Spleen (tissue), 7 donors: ENCODE data around the gene PRKG1.

Experiments
- POLR2A ChIP-seq, 3 donors: fragments of 450-650 bp; IDR thresholded peaks; one replicate each; pipeline ENCODE4 v1.5.1; 2017; ENCODE audit warnings: antibody characterized with exemption in 3 of 3, mild to moderate bottlenecking in 1 of 3
- POLR2AphosphoS5 ChIP-seq, 3 donors: sonication (generic); formaldehyde crosslinking; IDR thresholded peaks; one replicate each; pipeline ENCODE4 v1.5.1; 2017; ENCODE audit warnings: antibody characterized with exemption in 3 of 3
- TF ChIP-seq, protein P1 (sequence below), 11 experiments: fragments of 200-600 bp in 7 of 11; fragments of 450-650 bp in 4 of 11; sonication (generic) in 4 of 11; IDR thresholded peaks in 8 of 11; conservative IDR thresholded peaks in 3 of 11; 1 replicate in 7 of 11; 2 replicates in 4 of 11; pipeline versions ENCODE4 v1.4.0 to v1.8.0; 2016 to 2021; ENCODE audit warnings: antibody characterized with exemption in 11 of 11, inconsistent platforms in 4 of 11, mild to moderate bottlenecking in 1 of 11
- donor health status: DM: no; HTN: no; CAD: no; lungs with moderate emphysema.
- donor health status: DM: no; HTN: no; CAD: no.
- donor health status: DM: no; HTN: no; CAD: no.

DNA sequence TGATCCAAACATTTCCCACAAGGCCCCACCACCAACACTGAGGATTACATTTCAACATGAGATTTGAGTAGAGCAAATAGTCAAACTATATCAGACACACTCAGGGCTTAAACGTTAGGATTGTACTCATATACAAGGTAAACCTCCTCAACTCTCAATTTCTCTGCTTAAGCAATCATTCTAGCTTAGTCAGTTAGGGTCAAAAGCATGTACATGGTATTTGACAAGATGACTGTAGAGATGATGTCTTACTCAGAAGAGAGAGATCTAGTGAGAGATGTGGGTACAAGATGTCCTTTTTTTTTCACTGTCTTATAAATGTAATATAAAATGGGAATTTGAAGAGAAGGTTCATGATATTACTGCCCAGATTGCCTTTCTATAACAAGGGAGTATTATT is 270.1 kb downstream of the PRKG1 start:
- TF ChIP-seq, protein P1, sequence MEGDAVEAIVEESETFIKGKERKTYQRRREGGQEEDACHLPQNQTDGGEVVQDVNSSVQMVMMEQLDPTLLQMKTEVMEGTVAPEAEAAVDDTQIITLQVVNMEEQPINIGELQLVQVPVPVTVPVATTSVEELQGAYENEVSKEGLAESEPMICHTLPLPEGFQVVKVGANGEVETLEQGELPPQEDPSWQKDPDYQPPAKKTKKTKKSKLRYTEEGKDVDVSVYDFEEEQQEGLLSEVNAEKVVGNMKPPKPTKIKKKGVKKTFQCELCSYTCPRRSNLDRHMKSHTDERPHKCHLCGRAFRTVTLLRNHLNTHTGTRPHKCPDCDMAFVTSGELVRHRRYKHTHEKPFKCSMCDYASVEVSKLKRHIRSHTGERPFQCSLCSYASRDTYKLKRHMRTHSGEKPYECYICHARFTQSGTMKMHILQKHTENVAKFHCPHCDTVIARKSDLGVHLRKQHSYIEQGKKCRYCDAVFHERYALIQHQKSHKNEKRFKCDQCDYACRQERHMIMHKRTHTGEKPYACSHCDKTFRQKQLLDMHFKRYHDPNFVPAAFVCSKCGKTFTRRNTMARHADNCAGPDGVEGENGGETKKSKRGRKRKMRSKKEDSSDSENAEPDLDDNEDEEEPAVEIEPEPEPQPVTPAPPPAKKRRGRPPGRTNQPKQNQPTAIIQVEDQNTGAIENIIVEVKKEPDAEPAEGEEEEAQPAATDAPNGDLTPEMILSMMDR (IDR thresholded peaks at IDR 0.05 in 8 of 11, conservative IDR thresholded peaks at IDR 0.05 in 3 of 11) = no peak
- TF ChIP-seq POLR2A (IDR thresholded peaks at IDR 0.05) (no peak), POLR2AphosphoS5 (IDR thresholded peaks at IDR 0.05) (no peak)
